ENCODE data around the gene SLC16A11. TPM values are rescaled to one million over a fixed set of nuclear protein-coding genes. Genes with fewer than 3 reads are reported as not detected.

The SLC16A11 gene
- total RNA-seq, 1 experiment from 2014 or later: not detected

DNA sequence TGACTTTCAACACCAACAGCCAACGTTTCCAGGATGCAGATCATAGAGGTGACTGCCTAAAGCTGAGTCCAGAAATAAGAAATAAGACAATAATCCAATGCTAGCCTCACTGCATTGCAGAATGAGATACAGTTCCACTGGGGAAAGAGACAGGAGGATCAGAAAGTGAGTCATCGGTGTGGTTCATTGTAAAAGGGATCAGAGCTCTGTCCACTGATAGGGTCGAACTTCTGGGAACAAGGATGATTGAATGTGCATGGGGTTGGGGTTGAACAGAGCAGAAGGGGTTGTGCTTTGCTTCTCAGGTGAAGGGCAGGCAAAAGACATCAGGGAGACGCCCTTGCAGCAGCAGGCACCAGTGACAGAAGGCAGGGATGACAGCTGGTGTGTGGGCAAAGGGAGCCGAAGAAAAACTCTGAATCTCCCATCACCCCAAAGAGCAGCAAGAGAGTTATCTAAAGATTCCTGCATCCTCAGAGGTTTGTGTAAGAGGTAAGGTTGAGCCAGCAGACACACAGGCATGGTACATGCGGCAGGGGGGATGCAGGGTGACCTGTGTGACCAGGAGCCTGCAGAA, 19.7 kb upstream of the SLC16A11 start:
- no TSS peak for BruUV-seq (replicated peaks)
- Histone ChIP-seq H3K9me2 (ENCODE audit: insufficient read depth) (no peaks in the 10 kb centered on the region), H3K9me3 (ENCODE audit: insufficient read depth, low read depth) (peaks cover 13% of the 10 kb centered on the region), H2AFZ (no peak overlapping the region), H4K20me1 (ENCODE audit: insufficient read depth) (no peaks in the 10 kb centered on the region), H3K4me1 (replicated peaks; ENCODE audit: insufficient read depth) (peaks cover 24% of the 10 kb centered on the region), H3K27me3 (ENCODE audit: insufficient read depth, low read depth) (no peaks in the 10 kb centered on the region), H3K27ac (no peak overlapping the region), H3F3A (ENCODE audit: insufficient read depth, low read depth) (peaks cover 29% of the 10 kb centered on the region), H3K36me3 (ENCODE audit: low read depth) (no peaks in the 10 kb centered on the region), H3K4me3 (no peak overlapping the region), H3K79me2 (ENCODE audit: low read depth) (no peaks in the 10 kb centered on the region), H3K4me2 (no peak overlapping the region)
- ChIA-PET POLR2A (ENCODE audit: unreplicated experiment) (no interaction called here), CTCF (no interaction called here)
- no peak for DNase-seq
- intact Hi-C loops (cut with micrococcal nuclease; ENCODE audit: unreplicated experiment): no loop called here
- TF ChIP-seq, protein P1, sequence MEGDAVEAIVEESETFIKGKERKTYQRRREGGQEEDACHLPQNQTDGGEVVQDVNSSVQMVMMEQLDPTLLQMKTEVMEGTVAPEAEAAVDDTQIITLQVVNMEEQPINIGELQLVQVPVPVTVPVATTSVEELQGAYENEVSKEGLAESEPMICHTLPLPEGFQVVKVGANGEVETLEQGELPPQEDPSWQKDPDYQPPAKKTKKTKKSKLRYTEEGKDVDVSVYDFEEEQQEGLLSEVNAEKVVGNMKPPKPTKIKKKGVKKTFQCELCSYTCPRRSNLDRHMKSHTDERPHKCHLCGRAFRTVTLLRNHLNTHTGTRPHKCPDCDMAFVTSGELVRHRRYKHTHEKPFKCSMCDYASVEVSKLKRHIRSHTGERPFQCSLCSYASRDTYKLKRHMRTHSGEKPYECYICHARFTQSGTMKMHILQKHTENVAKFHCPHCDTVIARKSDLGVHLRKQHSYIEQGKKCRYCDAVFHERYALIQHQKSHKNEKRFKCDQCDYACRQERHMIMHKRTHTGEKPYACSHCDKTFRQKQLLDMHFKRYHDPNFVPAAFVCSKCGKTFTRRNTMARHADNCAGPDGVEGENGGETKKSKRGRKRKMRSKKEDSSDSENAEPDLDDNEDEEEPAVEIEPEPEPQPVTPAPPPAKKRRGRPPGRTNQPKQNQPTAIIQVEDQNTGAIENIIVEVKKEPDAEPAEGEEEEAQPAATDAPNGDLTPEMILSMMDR (conservative IDR thresholded peaks at IDR 0.05): no peak
- no peak for TF ChIP-seq EZH2 (IDR thresholded peaks at IDR 0.05; ENCODE audit: low read depth)

DNA sequence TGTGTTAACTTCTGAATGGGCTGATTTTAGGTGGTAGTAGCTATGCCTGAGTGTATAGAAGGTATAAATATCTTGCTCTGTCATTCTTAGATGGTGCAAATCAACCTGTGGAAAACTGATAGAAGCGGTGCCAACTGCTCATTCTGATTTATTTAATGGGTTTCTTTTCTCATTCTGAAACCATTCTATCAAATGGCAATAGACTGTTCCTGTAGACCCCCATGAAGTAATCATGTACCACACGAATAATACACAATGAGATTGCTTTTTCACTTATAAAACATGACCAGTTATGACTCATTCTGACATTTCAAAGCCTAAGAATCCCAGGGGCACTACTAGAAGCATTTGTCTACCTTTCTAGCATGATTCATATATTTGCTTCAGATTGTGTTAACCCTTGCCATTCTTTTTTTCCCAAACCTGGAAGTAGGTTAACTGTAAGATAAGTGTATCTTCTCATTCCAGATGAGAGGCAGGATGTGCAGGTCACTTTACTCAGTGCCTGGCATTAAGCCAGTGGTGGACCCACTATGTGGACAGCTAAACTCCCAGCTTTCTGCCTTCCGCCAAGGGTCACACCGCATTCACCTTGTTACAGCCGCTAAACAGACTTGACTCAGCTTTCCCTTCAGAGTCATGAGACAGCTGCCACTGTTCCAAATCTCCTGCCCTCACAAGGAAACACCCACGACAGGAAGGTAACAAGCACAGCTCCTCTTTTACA, 16.4 kb upstream of the SLC16A11 start:
- H3K4me1 ChIP-seq (replicated peaks; ENCODE audit: insufficient read depth): peaks cover 36% of the 10 kb centered on the region
- DNase-seq: peak; percentile 73 to 94
- no peaks in the 10 kb centered on the region for H3K9me3 ChIP-seq (ENCODE audit: insufficient read depth, low read depth)
- peaks cover 38% of the 10 kb centered on the region for H3F3A ChIP-seq (ENCODE audit: insufficient read depth, low read depth)
- H3K27me3 ChIP-seq (ENCODE audit: insufficient read depth, low read depth): no peaks in the 10 kb centered on the region
- no peak overlapping the region; the same call in 1 of the 2 replicates for H3K4me3 ChIP-seq
- intact Hi-C loops (cut with micrococcal nuclease; ENCODE audit: unreplicated experiment): no loop called here
- ChIA-PET POLR2A (ENCODE audit: unreplicated experiment) (interaction anchor here (0.6 kb wide), 4 partner anchors 14 to 419 kb away, joined by 3 to 18 read pairs (median 8); partner anchors contain the start of genes SLC2A4 and ZBTB4), CTCF (interaction anchor here (0.6 kb wide), 1 partner anchor 154 kb away, joined by 3 read pairs; no protein-coding TSS in a partner anchor)
- peak overlapping the region; percentile 56 for H3K4me2 ChIP-seq
- H3K9me2 ChIP-seq (ENCODE audit: insufficient read depth): no peaks in the 10 kb centered on the region
- BruUV-seq (replicated peaks): no TSS peak
- no peaks in the 10 kb centered on the region for H4K20me1 ChIP-seq (ENCODE audit: insufficient read depth)
- peak overlapping the region; percentile 93 for H3K27ac ChIP-seq
- H3K36me3 ChIP-seq (ENCODE audit: low read depth): no peaks in the 10 kb centered on the region
- no peak overlapping the region for H2AFZ ChIP-seq
- no peaks in the 10 kb centered on the region for H3K79me2 ChIP-seq (ENCODE audit: low read depth)
- TF ChIP-seq, protein P1 (conservative IDR thresholded peaks at IDR 0.05): no peak
- no peak for TF ChIP-seq EZH2 (IDR thresholded peaks at IDR 0.05; ENCODE audit: low read depth)

GRCh38 chr17:7058831-7059447, 15.0 kb upstream of the SLC16A11 start:
- no peak for TF ChIP-seq EZH2 (IDR thresholded peaks at IDR 0.05; ENCODE audit: low read depth)
- TF ChIP-seq, protein P1 (conservative IDR thresholded peaks at IDR 0.05): no peak
- intact Hi-C loops (cut with micrococcal nuclease; ENCODE audit: unreplicated experiment): no loop called here
- H2AFZ ChIP-seq: no peak overlapping the region
- no peak overlapping the region for H3K4me2 ChIP-seq
- H4K20me1 ChIP-seq (ENCODE audit: insufficient read depth): no peaks in the 10 kb centered on the region
- H3K27ac ChIP-seq: no peak overlapping the region
- no peak for DNase-seq
- H3K36me3 ChIP-seq (ENCODE audit: low read depth): no peaks in the 10 kb centered on the region
- no peaks in the 10 kb centered on the region for H3K79me2 ChIP-seq (ENCODE audit: low read depth)
- no peaks in the 10 kb centered on the region for H3K27me3 ChIP-seq (ENCODE audit: insufficient read depth, low read depth)
- no peaks in the 10 kb centered on the region for H3K9me2 ChIP-seq (ENCODE audit: insufficient read depth)
- BruUV-seq (replicated peaks): no TSS peak
- peaks cover 38% of the 10 kb centered on the region for H3F3A ChIP-seq (ENCODE audit: insufficient read depth, low read depth)
- ChIA-PET POLR2A (ENCODE audit: unreplicated experiment) (no interaction called here), CTCF (no interaction called here)
- no peaks in the 10 kb centered on the region for H3K9me3 ChIP-seq (ENCODE audit: insufficient read depth, low read depth)
- peaks cover 36% of the 10 kb centered on the region for H3K4me1 ChIP-seq (replicated peaks; ENCODE audit: insufficient read depth)
- no peak overlapping the region for H3K4me3 ChIP-seq

Data from PC-9 (cell line).